ENCODE results near the gene FRMPD2.

The FRMPD2 gene

GRCh38 chr10:48288661-48289060, 14.2 kb upstream of the FRMPD2 start:
- Histone ChIP-seq H3K9me2 (ENCODE audit: low read depth, low read length) (no peaks in the 10 kb centered on the region), H3K4me2 (ENCODE audit: low read length) (no peak overlapping the region), H2AFZ (ENCODE audit: low read length) (no peak overlapping the region)

GRCh38 chr10:48287417-48288391, 13.2 kb upstream of the FRMPD2 start:
- no peak overlapping the region for H3K4me2 ChIP-seq (ENCODE audit: low read length)
- H3K79me2 ChIP-seq (ENCODE audit: insufficient read depth, low read length), result no peaks in the 10 kb centered on the region
- no peak for TF ChIP-seq EZH2 (IDR thresholded peaks at IDR 0.05; ENCODE audit: borderline replicate concordance, low read length)
- TF ChIP-seq CTCF (IDR thresholded peaks at IDR 0.05; ENCODE audit: low read length), result no peak
- H3K27ac ChIP-seq (ENCODE audit: low read depth, low read length, poor library complexity, severe bottlenecking), result no peak overlapping the region
- H3F3A ChIP-seq (ENCODE audit: insufficient read depth, low read length), result no peaks in the 10 kb centered on the region
- no peak overlapping the region for H3K4me3 ChIP-seq (ENCODE audit: low read depth, low read length, poor library complexity, severe bottlenecking)
- H3K36me3 ChIP-seq (ENCODE audit: insufficient read depth, low read length), result no peaks in the 10 kb centered on the region
- H3K4me1 ChIP-seq (ENCODE audit: insufficient read depth, low read length, severe bottlenecking), result no peaks in the 10 kb centered on the region
- no peaks in the 10 kb centered on the region for H4K20me1 ChIP-seq (ENCODE audit: insufficient read depth, low read length)
- peaks cover 3% of the 10 kb centered on the region; the same call in 1 of the 2 replicates for H3K9me3 ChIP-seq (ENCODE audit: low read length)
- H3K27me3 ChIP-seq (ENCODE audit: insufficient read depth, low read length), result no peaks in the 10 kb centered on the region; the same call in 1 of the 2 replicates
- H2AFZ ChIP-seq (ENCODE audit: low read length), result no peak overlapping the region
- H3K9ac ChIP-seq (ENCODE audit: low read length), result no peak overlapping the region
- no peaks in the 10 kb centered on the region for H3K9me2 ChIP-seq (ENCODE audit: low read depth, low read length)

More at GRCh38 chr10:48288661-48289060, 14.2 kb upstream of the FRMPD2 start:
- H3K79me2 ChIP-seq (ENCODE audit: insufficient read depth, low read length), result no peaks in the 10 kb centered on the region
- H3K36me3 ChIP-seq (ENCODE audit: insufficient read depth, low read length), result no peaks in the 10 kb centered on the region
- H3K27me3 ChIP-seq (ENCODE audit: insufficient read depth, low read length), result no peaks in the 10 kb centered on the region; the same call in 1 of the 2 replicates
- H3K4me1 ChIP-seq (ENCODE audit: insufficient read depth, low read length, severe bottlenecking), result no peaks in the 10 kb centered on the region
- H4K20me1 ChIP-seq (ENCODE audit: insufficient read depth, low read length), result no peaks in the 10 kb centered on the region
- H3K9me3 ChIP-seq (ENCODE audit: low read length), result peaks cover 3% of the 10 kb centered on the region; the same call in 1 of the 2 replicates
- H3K4me3 ChIP-seq (ENCODE audit: low read depth, low read length, poor library complexity, severe bottlenecking), result no peak overlapping the region
- H3F3A ChIP-seq (ENCODE audit: insufficient read depth, low read length), result no peaks in the 10 kb centered on the region
- no peak overlapping the region for H3K27ac ChIP-seq (ENCODE audit: low read depth, low read length, poor library complexity, severe bottlenecking)
- TF ChIP-seq CTCF (IDR thresholded peaks at IDR 0.05; ENCODE audit: low read length), result no peak
- TF ChIP-seq EZH2 (IDR thresholded peaks at IDR 0.05; ENCODE audit: borderline replicate concordance, low read length), result no peak
- H3K9ac ChIP-seq (ENCODE audit: low read length), result no peak overlapping the region

- Histone ChIP-seq H3F3A (ENCODE audit: insufficient read depth, low read length) (no peaks in the 10 kb centered on the region), H3K27me3 (ENCODE audit: insufficient read depth, low read length) (no peaks in the 10 kb centered on the region; the same call in 1 of the 2 replicates), H3K9ac (ENCODE audit: low read length) (no peak overlapping the region), H4K20me1 (ENCODE audit: insufficient read depth, low read length) (no peaks in the 10 kb centered on the region), H3K4me1 (ENCODE audit: insufficient read depth, low read length, severe bottlenecking) (no peaks in the 10 kb centered on the region), H3K4me3 (ENCODE audit: low read depth, low read length, poor library complexity, severe bottlenecking) (no peak overlapping the region), H3K9me2 (ENCODE audit: low read depth, low read length) (no peaks in the 10 kb centered on the region), H3K27ac (ENCODE audit: low read depth, low read length, poor library complexity, severe bottlenecking) (no peak overlapping the region), H3K9me3 (ENCODE audit: low read length) (peaks cover 3% of the 10 kb centered on the region; the same call in 1 of the 2 replicates), H2AFZ (ENCODE audit: low read length) (no peak overlapping the region), H3K79me2 (ENCODE audit: insufficient read depth, low read length) (no peaks in the 10 kb centered on the region), H3K4me2 (ENCODE audit: low read length) (no peak overlapping the region), H3K36me3 (ENCODE audit: insufficient read depth, low read length) (no peaks in the 10 kb centered on the region)
- TF ChIP-seq EZH2 (IDR thresholded peaks at IDR 0.05; ENCODE audit: borderline replicate concordance, low read length), result no peak
- no peak for TF ChIP-seq CTCF (IDR thresholded peaks at IDR 0.05; ENCODE audit: low read length)
Observed at GRCh38 chr10:48286356-48286755, 11.9 kb upstream of the FRMPD2 start.
